PFSK-1 (cell line): Measurements from ENCODE around the gene ABCC1.

Experiments used
- FOXP2 ChIP-seq: optimal IDR thresholded peaks from 2 replicates; pipeline ENCODE3; 2011; ENCODE audit warnings: borderline replicate concordance, control low read depth, inconsistent platforms; ENCODE audit not compliant: insufficient read depth; ENCODE audit errors: extremely low read length, extremely low read depth
- POLR2AphosphoS5 ChIP-seq: IDR thresholded peaks from 2 replicates; pipeline ENCODE4 v1.6.1; 2012; ENCODE audit warnings: low read depth, mild to moderate bottlenecking, control low read depth, low read length, moderate library complexity
- SIN3A ChIP-seq: IDR thresholded peaks from 2 replicates; pipeline ENCODE4 v1.6.1; 2012; ENCODE audit warnings: mild to moderate bottlenecking, low read length, moderate library complexity, borderline replicate concordance; ENCODE audit not compliant: insufficient read depth
- TAF1 ChIP-seq: IDR thresholded peaks from 2 replicates; pipeline ENCODE4 v1.6.1; 2012; ENCODE audit warnings: low read length, control low read depth, borderline replicate concordance; ENCODE audit not compliant: insufficient read depth
- TF ChIP-seq, protein P1 (sequence below), 2 experiments: IDR thresholded peaks; 2 replicates each; pipeline versions ENCODE4 v1.6.1 to v1.8.0; 2011 to 2012; ENCODE audit warnings: low read depth in 2 of 2, low read length in 2 of 2, control low read depth in 1 of 2, inconsistent platforms in 1 of 2, mild to moderate bottlenecking in 1 of 2, moderate library complexity in 1 of 2; ENCODE audit not compliant: insufficient read depth in 1 of 2

ABCC1 gene

DNA sequence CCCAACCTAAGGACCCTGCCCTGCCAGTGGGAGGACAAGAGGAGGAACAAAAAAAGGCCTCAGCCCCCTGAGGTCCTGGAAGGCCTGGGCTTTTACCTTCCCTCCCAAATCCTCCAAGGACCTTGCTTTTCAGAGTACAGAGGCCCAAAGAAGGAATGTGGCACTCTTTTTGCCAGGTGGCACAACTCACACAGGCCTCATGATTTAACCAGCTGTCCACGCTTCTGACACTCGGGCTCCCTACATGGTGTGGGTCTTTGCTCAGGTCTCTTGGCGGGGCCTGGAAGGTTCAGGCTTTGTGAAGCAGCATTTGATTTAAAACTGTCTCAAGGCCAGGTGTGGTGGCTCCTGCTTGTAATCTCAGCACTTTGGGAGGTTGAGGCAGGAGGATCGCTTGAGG is 153.3 kb downstream of the ABCC1 start:
- TF ChIP-seq, protein P1, sequence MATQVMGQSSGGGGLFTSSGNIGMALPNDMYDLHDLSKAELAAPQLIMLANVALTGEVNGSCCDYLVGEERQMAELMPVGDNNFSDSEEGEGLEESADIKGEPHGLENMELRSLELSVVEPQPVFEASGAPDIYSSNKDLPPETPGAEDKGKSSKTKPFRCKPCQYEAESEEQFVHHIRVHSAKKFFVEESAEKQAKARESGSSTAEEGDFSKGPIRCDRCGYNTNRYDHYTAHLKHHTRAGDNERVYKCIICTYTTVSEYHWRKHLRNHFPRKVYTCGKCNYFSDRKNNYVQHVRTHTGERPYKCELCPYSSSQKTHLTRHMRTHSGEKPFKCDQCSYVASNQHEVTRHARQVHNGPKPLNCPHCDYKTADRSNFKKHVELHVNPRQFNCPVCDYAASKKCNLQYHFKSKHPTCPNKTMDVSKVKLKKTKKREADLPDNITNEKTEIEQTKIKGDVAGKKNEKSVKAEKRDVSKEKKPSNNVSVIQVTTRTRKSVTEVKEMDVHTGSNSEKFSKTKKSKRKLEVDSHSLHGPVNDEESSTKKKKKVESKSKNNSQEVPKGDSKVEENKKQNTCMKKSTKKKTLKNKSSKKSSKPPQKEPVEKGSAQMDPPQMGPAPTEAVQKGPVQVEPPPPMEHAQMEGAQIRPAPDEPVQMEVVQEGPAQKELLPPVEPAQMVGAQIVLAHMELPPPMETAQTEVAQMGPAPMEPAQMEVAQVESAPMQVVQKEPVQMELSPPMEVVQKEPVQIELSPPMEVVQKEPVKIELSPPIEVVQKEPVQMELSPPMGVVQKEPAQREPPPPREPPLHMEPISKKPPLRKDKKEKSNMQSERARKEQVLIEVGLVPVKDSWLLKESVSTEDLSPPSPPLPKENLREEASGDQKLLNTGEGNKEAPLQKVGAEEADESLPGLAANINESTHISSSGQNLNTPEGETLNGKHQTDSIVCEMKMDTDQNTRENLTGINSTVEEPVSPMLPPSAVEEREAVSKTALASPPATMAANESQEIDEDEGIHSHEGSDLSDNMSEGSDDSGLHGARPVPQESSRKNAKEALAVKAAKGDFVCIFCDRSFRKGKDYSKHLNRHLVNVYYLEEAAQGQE (IDR thresholded peaks at IDR 0.05; ENCODE audit: insufficient read depth in 1 of 2, low read depth in 2 of 2, low read length in 2 of 2), result no peak
- TF ChIP-seq FOXP2, result no peak
- TF ChIP-seq TAF1, result no peak
- no peak for TF ChIP-seq SIN3A
- no peak for TF ChIP-seq POLR2AphosphoS5

GRCh38 chr16:16105646-16106045 is 156.2 kb downstream of the ABCC1 start:
- TF ChIP-seq, protein P1 (IDR thresholded peaks at IDR 0.05; ENCODE audit: insufficient read depth in 1 of 2, low read depth in 2 of 2, low read length in 2 of 2), result no peak
- TF ChIP-seq FOXP2, result no peak
- no peak for TF ChIP-seq SIN3A
- no peak for TF ChIP-seq TAF1
- TF ChIP-seq POLR2AphosphoS5, result no peak

DNA sequence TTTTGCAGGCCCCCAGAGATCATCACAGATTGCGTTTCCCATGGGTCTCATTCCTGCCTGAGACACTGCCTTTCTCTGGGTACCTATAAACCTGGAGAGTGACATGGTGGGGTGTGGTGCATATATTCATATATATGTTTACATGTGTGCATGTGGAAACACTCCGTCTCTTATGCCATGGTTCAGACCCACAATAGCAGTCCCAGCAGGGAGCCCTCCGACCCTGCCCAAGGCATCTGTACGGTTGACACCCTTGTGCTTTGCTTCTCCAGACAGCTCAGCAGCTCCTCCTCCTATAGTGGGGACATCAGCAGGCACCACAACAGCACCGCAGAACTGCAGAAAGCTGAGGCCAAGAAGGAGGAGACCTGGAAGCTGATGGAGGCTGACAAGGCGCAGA is 157.1 kb downstream of the ABCC1 start:
- TF ChIP-seq POLR2AphosphoS5 (no peak), FOXP2 (no peak), SIN3A (no peak), TAF1 (no peak)
- TF ChIP-seq, protein P1 (IDR thresholded peaks at IDR 0.05; ENCODE audit: insufficient read depth in 1 of 2, low read depth in 2 of 2, low read length in 2 of 2), result no peak

GRCh38 chr16:16107839-16108238 is 158.4 kb downstream of the ABCC1 start:
- no peak for TF ChIP-seq SIN3A

- TF ChIP-seq FOXP2 (no peak), POLR2AphosphoS5 (no peak), TAF1 (no peak), SIN3A (no peak)
- TF ChIP-seq, protein P1 (IDR thresholded peaks at IDR 0.05; ENCODE audit: insufficient read depth in 1 of 2, low read depth in 2 of 2, low read length in 2 of 2), result no peak
Measured at GRCh38 chr16:16108759-16109158, 159.3 kb downstream of the ABCC1 start.
